Adipose tissue (tissue), 3 donors: ENCODE measurements around the gene ASB1. TPM values are rescaled to one million over a fixed set of nuclear protein-coding genes. Genes with fewer than 3 reads are reported as not detected.

ENCODE experiments used
- H3K27ac ChIP-seq: one replicate; pipeline ENCODE4 v1.5.1; 2013; ENCODE audit warnings: low read depth, low read length
- WGBS, 3 donors: extraction: QIAGEN DNeasy Blood & Tissue Kit; methylation state at CpG; one replicate each; pipeline ENCODE4 v1.1.7; 2013; 5-methylcytosine and 5-hydroxymethylcytosine counted together
- polyA plus RNA-seq, 3 donors: library from polyadenylated mRNA; stranded (reverse); fragments of 200-250 nt; gene quantifications; one replicate each; pipeline ENCODE4 v1.2.3, GENCODE V29; 2013
- donor health status: healthy with polysubstance abuse.
- donor health status: Bipolar disorder and iron deficiency.
- donor health status: healthy.

Gene ASB1
- polyA plus RNA-seq, 3 donors = 7.1 to 17.7 (median 17.7) TPM

DNA sequence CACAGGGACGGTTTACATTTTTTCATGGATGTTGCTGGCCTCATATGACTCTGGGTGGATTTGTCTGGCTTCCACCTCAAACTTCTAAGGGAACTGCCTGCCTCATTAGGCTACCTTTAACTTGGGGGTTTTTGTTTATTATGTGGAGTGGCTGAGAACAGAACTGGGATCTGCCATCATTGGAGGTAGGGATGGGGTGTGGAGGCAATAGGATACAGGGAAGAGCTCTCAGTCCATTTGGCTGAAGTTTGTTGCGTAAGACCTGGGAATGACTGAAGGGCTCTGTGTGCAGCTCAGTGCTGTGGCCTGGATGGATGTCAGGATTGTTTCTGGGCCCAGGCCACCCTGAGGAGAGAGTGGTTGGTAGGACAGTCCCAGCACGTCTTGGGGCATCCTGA lies 31.2 kb downstream of the ASB1 start:
- no peak overlapping the region for H3K27ac ChIP-seq
- WGBS, 3 donors = 75 to 84% (median 81%) methylated on average over 3 of the region's 3 CpGs

GRCh38 chr2:238458651-238459050 lies 31.9 kb downstream of the ASB1 start:
- WGBS, 3 donors = 46 to 74% (median 50%) methylated on average over 12 of the region's 12 CpGs
- no peak overlapping the region for H3K27ac ChIP-seq

GRCh38 chr2:238459081-238459629 lies 32.4 kb downstream of the ASB1 start:
- WGBS, 3 donors = 37 to 65% (median 51%) methylated on average over 8 of the region's 8 CpGs
- no peak overlapping the region for H3K27ac ChIP-seq

GRCh38 chr2:238461051-238461450 lies 34.3 kb downstream of the ASB1 start:
- no peak overlapping the region for H3K27ac ChIP-seq
- WGBS, 3 donors = 93 to 100% (median 96%) methylated on average over 1 of the region's 1 CpG

- no peak overlapping the region for H3K27ac ChIP-seq
- 91 to 95% (median 91%) methylated on average over 6 of the region's 6 CpGs for WGBS, 3 donors
Measured at GRCh38 chr2:238461491-238461890, 34.8 kb downstream of the ASB1 start.

DNA sequence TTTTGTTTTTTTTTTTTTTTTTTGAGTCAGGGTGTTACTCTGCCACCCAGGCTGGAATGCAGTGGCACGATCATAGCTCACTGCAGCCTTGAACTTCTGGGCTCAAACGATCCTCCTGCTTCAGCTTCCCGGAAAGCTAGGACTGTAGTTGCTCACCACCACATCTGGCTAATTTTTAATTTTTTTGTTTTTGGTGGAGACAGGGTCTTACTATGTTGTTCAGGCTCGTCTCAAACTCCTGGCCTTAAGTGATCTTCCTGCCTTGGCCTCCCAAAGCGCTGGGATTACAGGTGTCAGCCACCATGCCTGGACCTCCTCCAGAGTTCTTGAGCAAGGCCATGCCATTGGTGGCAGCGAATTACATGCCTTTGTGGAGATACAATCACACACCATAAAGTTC lies 35.2 kb downstream of the ASB1 start:
- no peak overlapping the region for H3K27ac ChIP-seq
- WGBS, 3 donors = 89 to 94% (median 93%) methylated on average over 6 of the region's 6 CpGs

- 56 to 65% (median 60%) methylated on average over 2 of the region's 2 CpGs for WGBS, 3 donors
- no peak overlapping the region for H3K27ac ChIP-seq
Measured at GRCh38 chr2:238462782-238463396, 36.2 kb downstream of the ASB1 start.

GRCh38 chr2:238464389-238464788 lies 37.7 kb downstream of the ASB1 start:
- no peak overlapping the region for H3K27ac ChIP-seq
- WGBS, 3 donors = 90 to 91% (median 90%) methylated on average over 10 of the region's 10 CpGs

- no peak overlapping the region for H3K27ac ChIP-seq
- 91 to 92% (median 91%) methylated on average over 22 of the region's 22 CpGs for WGBS, 3 donors
Measured at GRCh38 chr2:238465487-238466242, 38.9 kb downstream of the ASB1 start.

GRCh38 chr2:238466243-238466756 lies 39.6 kb downstream of the ASB1 start:
- H3K27ac ChIP-seq = no peak overlapping the region
- 83 to 86% (median 85%) methylated on average over 10 of the region's 10 CpGs for whole genome bisulfite sequencing, 3 donors

DNA sequence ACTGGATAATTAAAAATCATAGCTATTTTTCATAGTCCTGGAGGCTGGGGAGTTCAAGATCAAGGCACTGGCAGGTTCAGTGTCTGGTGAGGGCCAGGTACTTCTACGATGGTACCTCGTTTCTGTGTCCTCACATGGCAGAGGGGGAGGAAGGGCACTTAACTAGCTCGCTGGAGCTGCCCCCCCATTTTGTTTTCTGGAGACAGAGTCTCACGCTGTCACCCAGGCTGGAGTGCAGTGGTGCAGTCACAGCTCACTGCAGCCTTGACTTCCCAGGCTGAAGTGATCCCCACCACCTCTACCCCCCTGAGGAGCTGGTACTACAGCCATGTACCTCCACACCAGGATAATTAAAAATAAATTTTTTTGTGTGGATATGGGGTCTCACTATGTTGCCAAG lies 40.3 kb downstream of the ASB1 start:
- H3K27ac ChIP-seq = no peak overlapping the region
- WGBS, 3 donors = 90 to 95% (median 91%) methylated on average over 4 of the region's 4 CpGs

DNA sequence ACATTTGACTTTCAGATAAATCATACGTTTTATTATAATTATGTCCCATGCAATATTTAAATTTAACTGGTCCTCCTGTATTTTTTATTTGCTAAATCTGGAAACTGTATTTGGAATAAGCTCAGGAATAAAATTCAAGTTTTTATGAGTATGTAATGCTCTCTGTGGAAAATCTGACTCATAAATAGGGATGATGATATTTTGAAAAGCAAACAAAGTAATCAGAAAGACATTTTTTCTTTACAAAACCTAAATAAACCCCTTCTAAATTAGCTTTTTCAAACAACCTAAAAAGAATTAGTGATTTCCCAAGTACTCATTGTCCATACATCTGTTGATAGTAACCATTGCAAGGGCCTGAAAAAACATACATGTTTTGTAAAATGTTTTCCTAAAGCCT lies 41.1 kb downstream of the ASB1 start:
- no peak overlapping the region for H3K27ac ChIP-seq
- 61 to 82% (median 70%) methylated on average over 1 of the region's 1 CpG for WGBS, 3 donors

DNA sequence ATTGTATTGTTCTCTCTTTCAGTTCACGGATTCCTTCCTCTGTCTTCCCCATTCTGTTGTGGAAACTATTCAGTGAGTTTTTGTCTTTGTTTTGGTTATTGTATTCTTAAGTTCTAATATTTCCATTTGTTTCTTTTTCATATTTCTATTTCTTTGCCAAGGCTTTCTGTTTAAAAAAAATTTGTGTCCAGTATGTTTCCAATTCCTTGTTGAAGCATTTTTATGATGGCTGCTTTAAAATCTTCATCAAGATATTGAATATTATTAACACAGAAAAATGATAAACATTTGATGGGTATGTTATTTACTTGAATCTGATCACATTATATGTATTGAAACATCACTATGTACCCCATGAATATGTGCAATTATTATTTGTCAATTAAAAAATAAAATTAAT lies 42.4 kb downstream of the ASB1 start:
- H3K27ac ChIP-seq = no peak overlapping the region
- 84 to 89% (median 85%) methylated on average over 1 of the region's 1 CpG for WGBS, 3 donors

DNA sequence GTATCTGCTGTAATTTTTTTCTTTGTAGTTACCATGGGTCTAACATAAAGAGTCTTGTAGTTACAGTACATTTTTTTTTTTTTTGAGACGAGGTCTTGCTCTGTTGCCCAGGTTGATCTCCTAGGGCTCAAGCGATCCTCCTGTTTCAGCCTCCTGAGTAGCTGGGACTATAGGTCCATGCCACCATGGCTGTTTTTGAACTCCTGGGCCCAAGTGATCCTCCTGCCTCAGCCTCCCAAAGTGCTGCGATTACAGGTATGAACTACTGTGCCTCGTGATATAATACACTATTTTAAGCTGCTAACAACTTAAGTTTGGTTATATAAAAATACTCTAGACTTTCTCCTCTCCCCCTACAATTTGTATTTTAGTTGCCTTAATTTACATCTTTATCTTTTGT lies 46.3 kb downstream of the ASB1 start:
- 92 to 97% (median 95%) methylated on average over 4 of the region's 4 CpGs for WGBS, 3 donors
- H3K27ac ChIP-seq = no peak overlapping the region

- no peak overlapping the region for H3K27ac ChIP-seq
- 81 to 87% (median 86%) methylated on average over 1 of the region's 1 CpG for WGBS, 3 donors
Measured at GRCh38 chr2:238473523-238473922, 46.8 kb downstream of the ASB1 start.

DNA sequence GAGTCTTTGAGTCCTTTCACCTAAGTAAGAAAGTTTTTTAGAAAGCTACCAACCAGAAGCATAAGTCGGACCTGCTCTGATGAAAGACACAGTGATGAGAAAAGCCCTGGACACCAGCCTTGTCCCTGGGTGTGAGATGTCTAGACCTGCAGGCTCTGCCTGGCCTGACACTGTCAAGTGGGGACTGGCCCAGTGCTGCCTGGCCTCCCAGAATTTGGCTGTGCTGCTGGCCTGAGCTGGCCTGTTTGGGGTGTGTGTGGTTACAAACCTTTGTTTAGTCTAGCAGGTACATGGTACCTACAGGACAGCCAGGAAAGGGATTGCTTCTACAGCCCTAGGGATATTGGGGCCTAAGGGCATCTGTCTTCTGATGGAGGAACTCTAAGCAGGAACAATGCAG lies 48.3 kb downstream of the ASB1 start:
- 81 to 98% (median 90%) methylated on average over 1 of the region's 1 CpG for whole genome bisulfite sequencing, 3 donors
- no peak overlapping the region for H3K27ac ChIP-seq

DNA sequence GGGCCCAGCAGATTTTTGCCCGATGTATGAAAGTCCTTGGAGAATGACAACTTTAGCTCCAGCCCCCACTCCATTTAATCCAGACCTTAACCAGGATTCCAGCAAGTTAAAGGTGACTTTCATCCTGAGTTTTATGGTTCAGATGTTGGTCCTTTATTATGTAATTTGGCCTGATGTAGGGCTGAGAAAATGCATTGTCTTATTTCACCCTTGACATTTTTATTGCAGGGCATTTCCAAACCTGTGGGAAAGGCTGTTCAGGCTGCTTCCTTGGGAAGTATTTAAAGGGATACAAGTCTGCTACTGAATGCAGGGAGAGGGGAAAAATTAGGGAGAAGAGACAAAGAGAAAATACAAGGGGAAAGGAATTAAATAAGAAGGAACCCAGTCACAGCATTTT lies 48.8 kb downstream of the ASB1 start:
- no peak overlapping the region for H3K27ac ChIP-seq
- WGBS, 3 donors = 38 to 65% (median 41%) methylated on average over 1 of the region's 1 CpG

- H3K27ac ChIP-seq = no peak overlapping the region
- 79 to 91% (median 86%) methylated on average over 5 of the region's 5 CpGs for WGBS, 3 donors
Measured at GRCh38 chr2:238476258-238476657, 49.5 kb downstream of the ASB1 start.

DNA sequence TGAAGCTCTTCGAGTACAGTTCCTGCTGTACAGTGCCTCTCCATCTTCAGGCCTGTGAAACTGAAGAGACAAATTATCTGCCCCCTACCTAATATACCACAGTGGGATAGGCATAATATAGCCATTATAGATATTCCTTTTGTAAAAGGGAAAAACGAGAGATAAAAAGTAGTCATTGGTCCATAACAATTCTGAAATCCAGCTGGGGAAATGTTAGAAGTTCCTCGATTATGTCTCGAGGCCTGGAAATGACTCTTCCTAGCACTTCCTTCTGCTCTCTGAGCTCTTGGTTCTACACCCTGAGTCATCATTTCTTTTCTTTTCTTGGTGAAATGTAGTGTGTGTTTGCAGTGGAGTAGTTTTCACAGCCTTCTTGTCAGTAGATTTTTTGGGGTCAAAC lies 51.5 kb downstream of the ASB1 start:
- H3K27ac ChIP-seq = no peak overlapping the region
- WGBS, 3 donors = 86 to 93% (median 91%) methylated on average over 4 of the region's 4 CpGs

DNA sequence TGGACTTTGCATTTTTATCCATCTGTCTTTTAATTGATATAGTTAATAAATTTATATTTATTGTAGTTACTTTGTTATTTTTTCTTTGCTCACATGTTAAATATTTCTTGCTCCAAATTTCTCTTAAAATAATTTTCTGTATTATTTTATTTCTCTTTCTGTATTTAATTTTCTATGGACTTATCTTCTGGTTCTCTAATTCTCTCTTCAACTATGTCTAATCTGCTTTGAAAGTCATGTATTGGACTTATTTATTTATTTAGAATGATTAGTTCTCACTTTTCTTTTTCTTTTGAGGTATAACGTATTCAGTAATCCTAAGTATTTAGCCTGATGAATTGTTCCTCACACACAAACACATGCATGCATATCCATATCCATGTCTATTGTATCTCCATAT lies 53.1 kb downstream of the ASB1 start:
- 84 to 96% (median 86%) methylated on average over 1 of the region's 1 CpG for WGBS, 3 donors
- no peak overlapping the region for H3K27ac ChIP-seq
